CD4-positive, CD25-positive, alpha-beta regulatory T cell (primary cell): ENCODE results near the gene POLD3. TPM values are rescaled to one million over a fixed set of nuclear protein-coding genes. Genes with fewer than 3 reads are reported as not detected.

Experiments used
- ATAC-seq, 2 donors: fragments of 150-1000 bp; cut with Tn5 transposase; one replicate each; pipeline ENCODE4 v1.10.0; 2021; ENCODE audit warnings: low read depth in 2 of 2, moderate number of reproducible peaks in 2 of 2, moderate library complexity in 1 of 2
- DNase-seq, 3 donors: peaks; one replicate each; pipeline versions ENCODE4 v3.0.0 to v3.0.0-alpha.2; 2012 to 2022; ENCODE audit warnings: mixed read lengths in 1 of 3
- H3K27ac ChIP-seq: one replicate; pipeline ENCODE4 v1.7.0; 2013; ENCODE audit warnings: mild to moderate bottlenecking, low read length; ENCODE audit not compliant: insufficient read depth, poor library complexity, severe bottlenecking
- H3K27me3 ChIP-seq: one replicate; pipeline ENCODE4 v1.7.0; 2013; ENCODE audit warnings: low read length; ENCODE audit not compliant: control insufficient read depth, insufficient read depth
- H3K36me3 ChIP-seq: one replicate; pipeline ENCODE4 v1.7.0; 2013; ENCODE audit warnings: mild to moderate bottlenecking, low read length, moderate library complexity; ENCODE audit not compliant: control insufficient read depth, insufficient read depth
- H3K4me1 ChIP-seq: 2 replicates; pipeline ENCODE4 v1.7.0; 2013; ENCODE audit warnings: mild to moderate bottlenecking, low read length; ENCODE audit not compliant: insufficient read depth, control insufficient read depth, poor library complexity, severe bottlenecking
- H3K4me3 ChIP-seq: one replicate; pipeline ENCODE4 v1.7.0; 2013; ENCODE audit warnings: low read depth, mild to moderate bottlenecking, low read length, moderate library complexity
- H3K9me3 ChIP-seq, 2 experiments: 1 replicate in 1 of 2; 2 replicates in 1 of 2; pipeline ENCODE4 v1.7.0; 2013; ENCODE audit warnings: low read length in 2 of 2, mild to moderate bottlenecking in 1 of 2, moderate library complexity in 1 of 2; ENCODE audit not compliant: control insufficient read depth in 2 of 2
- H3K27ac Mint-ChIP-seq, 3 donors: one replicate each; pipeline ENCODE4 v1.8.0; 2020 to 2022; ENCODE audit warnings: mild to moderate bottlenecking in 3 of 3, mixed read lengths in 3 of 3, moderate library complexity in 2 of 3
- H3K27me3 Mint-ChIP-seq: one replicate; pipeline ENCODE4 v1.8.0; 2022; ENCODE audit warnings: mild to moderate bottlenecking, mixed read lengths
- H3K36me3 Mint-ChIP-seq: one replicate; pipeline ENCODE4 v1.8.0; 2020; ENCODE audit warnings: mixed read lengths
- H3K4me1 Mint-ChIP-seq, 4 donors: one replicate each; pipeline ENCODE4 v1.8.0; 2020 to 2022; ENCODE audit warnings: mixed read lengths in 4 of 4, mild to moderate bottlenecking in 1 of 4
- H3K4me3 Mint-ChIP-seq, 4 donors: one replicate each; pipeline ENCODE4 v1.8.0; 2020 to 2022; ENCODE audit warnings: mild to moderate bottlenecking in 4 of 4, mixed read lengths in 4 of 4, moderate library complexity in 3 of 4
- H3K9me3 Mint-ChIP-seq, 7 donors: one replicate each; pipeline ENCODE4 v1.8.0; 2020 to 2022; ENCODE audit warnings: mixed read lengths in 7 of 7, mild to moderate bottlenecking in 3 of 7, moderate library complexity in 2 of 7
- polyA plus RNA-seq, 4 donors: library from polyadenylated mRNA; unstranded; fragments of 300-500 nt; fragmentation: Illumina TruSeq; gene quantifications; one replicate each; pipeline ENCODE4 v1.2.3, GENCODE V29; 2021
- total RNA-seq: library from RNA; stranded (reverse); gene quantifications from one replicate; pipeline ENCODE4 v1.2.3, GENCODE V29; 2022

The POLD3 gene
- total and polyA plus RNA-seq, 5 donors from 2014 or later: 11.8 to 20.1 (median 17.8) TPM

DNA sequence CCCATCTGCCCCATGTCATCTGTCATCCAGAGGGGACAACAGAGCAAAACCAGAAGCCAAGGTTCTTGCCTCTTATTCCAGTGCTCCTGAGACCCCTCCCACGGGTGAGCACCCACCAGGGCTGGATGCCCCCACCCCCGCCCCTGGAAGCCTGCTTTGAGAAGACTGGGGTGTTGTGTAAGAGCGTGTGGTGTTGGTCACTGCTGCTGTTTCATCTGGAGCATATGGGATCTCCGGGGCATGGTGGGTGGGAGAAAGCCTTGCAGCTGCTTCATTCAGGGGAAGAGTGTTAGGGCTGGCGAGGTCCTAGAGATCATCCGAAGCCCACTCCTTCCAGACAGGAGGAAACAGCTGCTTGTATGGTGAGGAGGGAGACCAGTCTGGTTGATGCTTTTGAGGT lies 84.7 kb downstream of the POLD3 start:
- Histone ChIP-seq H3K4me3 (no peak overlapping the region), H3K27ac (no peak overlapping the region), H3K36me3 (no peaks in the 10 kb centered on the region), H3K9me3 (no peaks in the 10 kb centered on the region), H3K4me1 (no peaks in the 10 kb centered on the region), H3K27me3 (no peaks in the 10 kb centered on the region)
- DNase-seq: no peak
- Mint-ChIP-seq H3K27me3 (peaks cover 8% of the 10 kb centered on the region), H3K9me3 (peaks cover 0 to 1% (median 0%) of the 10 kb centered on the region in 7 donors), H3K4me1 (no peaks in the 10 kb centered on the region), H3K4me3 (no peak overlapping the region), H3K27ac (no peak overlapping the region), H3K36me3 (no peaks in the 10 kb centered on the region)
- no peak for ATAC-seq

DNA sequence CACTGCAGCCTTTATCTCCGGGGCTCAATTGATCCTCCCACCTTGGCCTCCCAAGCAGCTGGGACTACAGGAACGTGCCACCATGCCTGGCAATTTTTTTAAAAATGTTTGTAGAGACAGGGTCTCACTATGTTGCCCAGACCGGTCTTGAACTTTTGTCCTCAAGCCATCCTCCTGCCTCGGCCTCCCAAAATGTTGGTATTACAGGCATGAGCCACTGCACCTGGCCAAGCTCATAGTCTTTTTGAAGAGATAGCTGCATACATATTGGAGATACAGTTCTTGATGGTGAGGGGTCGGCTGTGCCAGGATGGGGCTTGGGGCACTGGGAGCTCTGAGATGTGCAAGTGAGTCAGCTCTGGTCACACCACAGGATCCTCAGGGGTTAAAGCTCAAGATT lies 85.7 kb downstream of the POLD3 start:
- Histone ChIP-seq H3K4me1 (peaks cover 2% of the 10 kb centered on the region), H3K9me3 (no peaks in the 10 kb centered on the region), H3K27ac (no peak overlapping the region), H3K4me3 (no peak overlapping the region), H3K36me3 (no peaks in the 10 kb centered on the region), H3K27me3 (peaks cover 5% of the 10 kb centered on the region)
- peaks cover 0 to 3% (median 1%) of the 10 kb centered on the region in 4 donors for H3K4me1 Mint-ChIP-seq
- no peak overlapping the region for H3K4me3 Mint-ChIP-seq
- ATAC-seq: no peak
- H3K36me3 Mint-ChIP-seq: no peaks in the 10 kb centered on the region
- H3K27ac Mint-ChIP-seq: no peak overlapping the region
- H3K27me3 Mint-ChIP-seq: peaks cover 12% of the 10 kb centered on the region
- peaks cover 0 to 1% (median 0%) of the 10 kb centered on the region in 7 donors for H3K9me3 Mint-ChIP-seq
- no peak for DNase-seq

DNA sequence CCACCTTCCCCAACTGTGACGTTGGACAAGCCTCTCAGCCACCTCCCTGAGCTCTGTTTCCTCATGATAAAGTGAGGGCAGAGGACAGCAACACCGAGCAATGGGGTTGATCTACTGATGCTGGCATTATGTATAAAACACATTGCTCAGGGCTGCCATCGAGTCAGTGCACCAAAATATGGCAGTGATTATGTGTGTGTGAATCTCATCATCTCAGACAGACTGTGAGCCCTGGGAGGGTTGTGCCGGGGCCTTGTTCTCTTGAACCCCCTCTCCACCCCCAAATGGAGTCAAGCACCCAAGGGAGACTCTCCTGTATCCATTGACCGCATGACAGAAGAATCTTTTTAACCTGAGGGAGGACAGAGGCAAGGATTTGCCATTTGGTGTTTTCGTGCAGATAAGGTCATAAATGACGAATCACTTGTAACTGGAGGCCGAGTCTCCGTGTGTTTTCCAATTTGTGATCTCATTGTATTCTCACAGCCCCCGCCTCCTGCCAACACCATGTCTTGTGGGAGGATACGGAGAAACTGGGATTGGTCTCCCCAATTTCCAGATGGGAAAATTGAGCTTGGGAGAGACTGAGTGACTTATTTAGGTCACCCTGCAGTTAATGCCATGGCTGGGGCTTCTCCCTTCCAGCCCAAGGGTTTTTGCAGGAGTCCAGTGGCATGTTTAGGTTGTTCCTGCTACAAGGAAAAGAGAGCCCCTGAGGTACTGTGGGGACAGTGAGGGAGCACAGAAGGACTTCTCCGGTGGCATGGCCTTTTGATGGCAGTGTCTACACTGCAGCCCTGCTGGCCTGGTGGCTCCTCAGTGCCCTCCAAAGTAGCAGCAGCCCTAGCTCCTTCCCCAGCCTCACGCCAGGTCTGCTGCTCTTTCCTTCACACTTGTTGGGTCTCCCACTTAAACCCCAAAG lies 86.5 kb downstream of the POLD3 start:
- DNase-seq: no peak
- H3K27me3 ChIP-seq: peaks cover 7% of the 10 kb centered on the region
- no peak overlapping the region for H3K27ac ChIP-seq
- H3K9me3 ChIP-seq: no peaks in the 10 kb centered on the region
- H3K4me1 Mint-ChIP-seq: peaks cover 0 to 4% (median 2%) of the 10 kb centered on the region in 4 donors
- H3K4me3 Mint-ChIP-seq: no peak overlapping the region
- no peak overlapping the region for H3K4me3 ChIP-seq
- H3K36me3 ChIP-seq: no peaks in the 10 kb centered on the region
- peaks cover 13% of the 10 kb centered on the region for H3K27me3 Mint-ChIP-seq
- H3K27ac Mint-ChIP-seq: no peak overlapping the region
- ATAC-seq: no peak
- peaks cover 0 to 1% (median 0%) of the 10 kb centered on the region in 7 donors for H3K9me3 Mint-ChIP-seq
- peaks cover 7% of the 10 kb centered on the region for H3K4me1 ChIP-seq
- H3K36me3 Mint-ChIP-seq: no peaks in the 10 kb centered on the region

DNA sequence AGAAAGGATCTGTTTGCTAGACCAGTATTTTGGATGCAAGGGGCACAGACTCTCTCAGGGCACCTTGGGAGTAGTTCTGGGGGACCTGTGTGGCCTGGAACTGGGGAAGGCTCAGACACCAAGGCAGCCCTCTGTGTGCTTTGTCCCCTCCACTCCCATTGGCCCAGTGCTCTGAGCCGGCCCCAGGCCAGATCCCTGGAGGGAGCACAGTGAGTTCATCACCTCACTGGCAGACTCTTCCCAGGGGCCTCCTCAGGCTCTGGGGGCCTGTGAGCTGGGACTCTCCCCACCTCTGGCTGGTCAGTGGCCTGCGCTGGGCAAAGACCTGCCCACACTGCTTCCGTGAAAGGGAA lies 87.1 kb downstream of the POLD3 start:
- no peak for DNase-seq

DNA sequence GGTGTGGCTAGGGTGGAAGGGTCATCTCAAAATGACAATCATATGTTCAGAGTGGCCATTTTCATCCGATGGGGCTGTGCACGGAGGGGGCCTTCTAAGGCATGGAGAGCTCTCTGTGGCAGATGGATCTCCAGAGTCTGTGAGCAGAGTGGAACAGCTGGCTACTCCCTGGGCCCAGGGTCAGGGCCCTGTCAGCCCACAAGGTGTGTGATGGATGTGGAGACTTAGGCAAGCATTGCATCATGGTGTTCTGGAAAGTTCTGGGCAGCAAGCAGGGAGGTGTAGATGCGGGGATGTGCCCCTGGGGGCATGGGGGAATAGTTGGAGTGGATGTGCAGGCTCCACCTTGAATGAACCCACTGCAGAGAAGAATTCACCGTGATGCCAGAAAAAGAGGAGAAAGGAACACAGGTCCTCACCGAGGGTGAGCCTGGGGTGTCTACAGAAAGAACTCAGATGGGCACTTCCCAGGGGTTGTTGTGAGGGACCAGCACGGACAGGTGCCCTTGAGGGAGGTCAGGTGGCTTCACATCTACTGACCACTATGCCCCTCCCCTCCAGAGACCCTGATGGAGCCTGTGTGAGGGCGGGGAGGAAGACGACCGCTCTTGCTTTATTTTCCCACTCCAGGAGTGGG lies 87.8 kb downstream of the POLD3 start:
- H3K9me3 ChIP-seq: no peaks in the 10 kb centered on the region
- Mint-ChIP-seq H3K27ac (no peak overlapping the region), H3K36me3 (no peaks in the 10 kb centered on the region), H3K9me3 (peaks cover 0 to 2% (median 0%) of the 10 kb centered on the region in 7 donors), H3K27me3 (peaks cover 13% of the 10 kb centered on the region), H3K4me3 (no peak overlapping the region), H3K4me1 (peaks cover 0 to 7% (median 2%) of the 10 kb centered on the region in 4 donors)
- H3K4me1 ChIP-seq: peaks cover 7% of the 10 kb centered on the region
- ATAC-seq: no peak
- H3K36me3 ChIP-seq: no peaks in the 10 kb centered on the region
- no peak overlapping the region for H3K27ac ChIP-seq
- DNase-seq: no peak
- peaks cover 7% of the 10 kb centered on the region for H3K27me3 ChIP-seq
- no peak overlapping the region for H3K4me3 ChIP-seq

More for the DNA sequence above, 87.1 kb downstream of the POLD3 start:
- ATAC-seq: no peak
- peaks cover 0 to 2% (median 0%) of the 10 kb centered on the region in 7 donors for H3K9me3 Mint-ChIP-seq
- peaks cover 13% of the 10 kb centered on the region for H3K27me3 Mint-ChIP-seq
- Histone ChIP-seq H3K27ac (no peak overlapping the region), H3K9me3 (no peaks in the 10 kb centered on the region), H3K36me3 (no peaks in the 10 kb centered on the region), H3K27me3 (peaks cover 7% of the 10 kb centered on the region), H3K4me1 (peaks cover 7% of the 10 kb centered on the region), H3K4me3 (no peak overlapping the region)
- H3K4me1 Mint-ChIP-seq: peaks cover 0 to 7% (median 2%) of the 10 kb centered on the region in 4 donors
- H3K4me3 Mint-ChIP-seq: no peak overlapping the region
- no peaks in the 10 kb centered on the region for H3K36me3 Mint-ChIP-seq
- H3K27ac Mint-ChIP-seq: no peak overlapping the region

DNA sequence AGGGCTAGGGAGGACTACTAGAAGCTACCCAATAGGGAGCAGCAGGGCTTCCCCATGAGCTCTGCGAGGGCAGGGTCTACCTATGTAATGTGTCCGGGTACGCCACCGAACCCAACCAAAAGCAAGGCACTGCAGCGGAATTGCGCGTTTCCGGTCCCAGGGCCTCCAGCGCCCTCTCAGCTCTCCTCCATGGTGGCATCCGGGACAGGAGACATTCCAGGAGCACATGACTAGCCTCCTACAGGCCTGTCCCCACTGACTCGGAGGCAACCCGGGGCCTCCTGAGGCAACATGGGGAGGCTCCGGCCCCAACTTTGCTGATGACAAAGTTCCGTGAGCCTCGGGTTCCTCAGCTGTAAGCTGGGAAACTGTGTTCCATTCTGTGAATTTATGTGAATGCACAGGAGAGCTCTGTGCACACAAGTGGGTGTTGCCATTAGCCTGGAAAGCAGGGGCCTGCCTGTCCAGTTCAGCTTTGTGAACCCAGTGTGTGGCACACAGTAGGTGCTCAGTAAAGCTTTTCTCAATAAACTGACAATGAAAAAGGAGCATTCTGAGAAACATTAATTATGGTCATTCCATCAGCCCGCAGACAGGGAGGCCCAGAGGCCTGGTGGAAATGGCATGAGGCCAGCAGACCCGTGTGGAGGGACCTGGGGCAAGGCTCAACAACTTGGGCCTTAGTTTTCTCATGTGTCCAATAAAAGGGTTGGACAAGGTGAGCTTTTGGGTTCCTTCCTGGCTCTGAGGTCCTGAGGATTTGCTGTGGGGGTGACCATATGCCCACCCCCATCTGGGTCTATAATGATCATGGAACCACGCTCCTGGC lies 88.5 kb downstream of the POLD3 start:
- Histone ChIP-seq H3K9me3 (no peaks in the 10 kb centered on the region), H3K4me1 (peaks cover 7% of the 10 kb centered on the region), H3K27ac (no peak overlapping the region), H3K27me3 (peaks cover 7% of the 10 kb centered on the region), H3K36me3 (no peaks in the 10 kb centered on the region), H3K4me3 (no peak overlapping the region)
- peaks cover 0 to 2% (median 0%) of the 10 kb centered on the region in 7 donors for H3K9me3 Mint-ChIP-seq
- no peaks in the 10 kb centered on the region for H3K36me3 Mint-ChIP-seq
- DNase-seq (no peak), ATAC-seq (no peak)
- peaks cover 13% of the 10 kb centered on the region for H3K27me3 Mint-ChIP-seq
- no peak overlapping the region for H3K27ac Mint-ChIP-seq
- no peak overlapping the region for H3K4me3 Mint-ChIP-seq
- H3K4me1 Mint-ChIP-seq: peaks cover 0 to 7% (median 2%) of the 10 kb centered on the region in 4 donors
